Mesenchymal stem cell (in vitro differentiated cells and primary cell): ENCODE data around the gene ALK.

Experiments used
- DNase-seq: peaks from one replicate; pipeline ENCODE4 v3.0.0-alpha.2; 2013
- H2AFZ ChIP-seq: one replicate; pipeline ENCODE4 v1.6.1; 2013; ENCODE audit warnings: low read depth, mild to moderate bottlenecking, control low read depth, inconsistent platforms, low read length, moderate library complexity
- H2AK5ac ChIP-seq: 2 replicates; pipeline ENCODE4 v1.6.1; 2013; ENCODE audit warnings: low read length, moderate library complexity, mild to moderate bottlenecking, inconsistent platforms; ENCODE audit not compliant: severe bottlenecking
- H2BK120ac ChIP-seq: one replicate; pipeline ENCODE4 v1.6.1; 2013; ENCODE audit warnings: low read depth, mild to moderate bottlenecking, inconsistent platforms, low read length, moderate library complexity
- H2BK12ac ChIP-seq, 2 experiments: one replicate each; pipeline ENCODE4 v1.6.1; 2013; ENCODE audit warnings: inconsistent platforms in 2 of 2, low read length in 2 of 2, mild to moderate bottlenecking in 2 of 2, moderate library complexity in 2 of 2, control low read depth in 1 of 2
- H2BK15ac ChIP-seq: one replicate; pipeline ENCODE4 v1.6.1; 2013; ENCODE audit warnings: mild to moderate bottlenecking, low read depth, inconsistent platforms; ENCODE audit not compliant: poor library complexity, severe bottlenecking
- H2BK5ac ChIP-seq: 2 replicates; pipeline ENCODE4 v1.6.1; 2013; ENCODE audit warnings: low read depth, mild to moderate bottlenecking, low read length, control low read depth, inconsistent platforms; ENCODE audit not compliant: poor library complexity, severe bottlenecking
- H3K14ac ChIP-seq, 2 experiments: one replicate each; pipeline ENCODE4 v1.6.1; 2013; ENCODE audit warnings: inconsistent platforms in 2 of 2, low read length in 2 of 2, control low read depth in 1 of 2, mild to moderate bottlenecking in 1 of 2, moderate library complexity in 1 of 2
- H3K18ac ChIP-seq, 2 experiments: one replicate each; pipeline ENCODE4 v1.6.1; 2013; ENCODE audit warnings: inconsistent platforms in 2 of 2, low read length in 2 of 2, control low read depth in 1 of 2, low read depth in 1 of 2, mild to moderate bottlenecking in 1 of 2
- H3K23ac ChIP-seq, 2 experiments: one replicate each; pipeline ENCODE4 v1.6.1; 2013; ENCODE audit warnings: inconsistent platforms in 2 of 2, low read length in 2 of 2, mild to moderate bottlenecking in 2 of 2, moderate library complexity in 2 of 2, control low read depth in 1 of 2
- H3K27ac ChIP-seq: 2 replicates; pipeline ENCODE4 v1.5.1; 2013; ENCODE audit warnings: mild to moderate bottlenecking, moderate library complexity, low read length, control low read depth, inconsistent platforms; ENCODE audit not compliant: poor library complexity, severe bottlenecking
- H3K27me3 ChIP-seq, 2 experiments: 2 replicates each; pipeline versions ENCODE4 v1.6.1 to v1.7.0; 2013; ENCODE audit warnings: low read length in 2 of 2, mild to moderate bottlenecking in 2 of 2, moderate library complexity in 2 of 2, control low read depth in 1 of 2, inconsistent platforms in 1 of 2; ENCODE audit not compliant: control insufficient read depth in 1 of 2, insufficient read depth in 1 of 2
- H3K36me3 ChIP-seq, 2 experiments: 2 replicates each; pipeline versions ENCODE4 v1.6.1 to v1.7.0; 2013; ENCODE audit warnings: low read length in 2 of 2, control low read depth in 1 of 2, inconsistent platforms in 1 of 2, low read depth in 1 of 2, mild to moderate bottlenecking in 1 of 2; ENCODE audit not compliant: insufficient read depth in 2 of 2, control insufficient read depth in 1 of 2
- H3K4ac ChIP-seq, 2 experiments: one replicate each; pipeline ENCODE4 v1.6.1; 2013; ENCODE audit warnings: inconsistent platforms in 2 of 2, low read length in 2 of 2, mild to moderate bottlenecking in 2 of 2, moderate library complexity in 2 of 2, control low read depth in 1 of 2, low read depth in 1 of 2
- H3K4me1 ChIP-seq: 2 replicates; pipeline ENCODE4 v1.6.1; 2013; ENCODE audit warnings: low read depth, low read length, control low read depth; ENCODE audit not compliant: control insufficient read depth, insufficient read depth
- H3K4me2 ChIP-seq: 2 replicates; pipeline ENCODE4 v1.6.1; 2013; ENCODE audit warnings: low read length, mild to moderate bottlenecking, inconsistent platforms; ENCODE audit not compliant: poor library complexity, severe bottlenecking
- H3K4me3 ChIP-seq, 2 experiments: 2 replicates each; pipeline versions ENCODE4 v1.5.1 to v1.7.0; 2013; ENCODE audit warnings: low read length in 2 of 2, mild to moderate bottlenecking in 2 of 2, control low read depth in 1 of 2, low read depth in 1 of 2; ENCODE audit not compliant: insufficient read depth in 1 of 2
- H3K79me1 ChIP-seq: replicated peaks from 2 replicates; pipeline ENCODE4 v1.6.1; 2013; ENCODE audit warnings: mild to moderate bottlenecking, control low read depth, low read length, inconsistent platforms; ENCODE audit not compliant: poor library complexity, severe bottlenecking
- H3K9ac ChIP-seq: 2 replicates; pipeline ENCODE4 v1.7.0; 2013; ENCODE audit warnings: mild to moderate bottlenecking, low read length, moderate library complexity
- H3K9me3 ChIP-seq: 2 replicates; pipeline ENCODE4 v1.7.0; 2013; ENCODE audit warnings: mild to moderate bottlenecking, low read length; ENCODE audit not compliant: control insufficient read depth
- H4K8ac ChIP-seq: one replicate; pipeline ENCODE4 v1.6.1; 2013; ENCODE audit warnings: inconsistent platforms, mild to moderate bottlenecking, low read length, moderate library complexity
- H4K91ac ChIP-seq: one replicate; pipeline ENCODE4 v1.6.1; 2013; ENCODE audit warnings: mild to moderate bottlenecking, low read length, inconsistent platforms
- WGBS: methylation state at CpG from one replicate; pipeline ENCODE4 v1.1.7; 2013; ENCODE audit warnings: mixed read lengths; 5-methylcytosine and 5-hydroxymethylcytosine counted together

The ALK gene

DNA sequence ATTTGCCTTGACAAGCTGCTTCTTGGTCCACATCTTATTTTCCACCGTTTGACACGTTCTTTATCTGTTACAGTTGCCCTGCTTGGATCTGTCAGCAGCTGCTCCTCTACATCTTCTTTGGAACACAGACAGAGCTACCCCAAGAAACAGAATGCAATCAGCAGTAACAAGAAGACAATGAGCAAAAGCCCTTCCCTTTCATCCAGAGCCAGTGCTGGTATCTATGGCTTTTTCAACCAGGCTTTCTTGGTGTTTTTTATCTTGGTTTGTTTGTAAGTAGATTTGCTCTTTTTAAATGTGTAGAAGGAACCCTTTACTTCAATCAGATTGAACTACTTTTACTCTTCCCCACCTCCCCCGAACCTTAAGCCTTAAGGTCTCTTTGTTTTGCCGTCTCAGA is 764.3 kb downstream of the ALK start:
- Histone ChIP-seq H3K9me3 (no peaks in the 10 kb centered on the region), H2BK12ac (no peak overlapping the region), H3K79me1 (peaks cover 9% of the 10 kb centered on the region), H3K23ac (no peak overlapping the region), H3K4ac (no peak overlapping the region), H4K8ac (no peak overlapping the region), H2AFZ (no peak overlapping the region), H3K4me2 (no peak overlapping the region), H3K27me3 (no peaks in the 10 kb centered on the region), H3K36me3 (peaks cover 14 to 97% of the 10 kb centered on the region in 2 experiments), H3K4me1 (peaks cover 5% of the 10 kb centered on the region), H3K27ac (no peak overlapping the region), H4K91ac (no peak overlapping the region), H3K9ac (no peak overlapping the region), H2BK15ac (no peak overlapping the region), H3K4me3 (no peak overlapping the region), H3K18ac (no peak overlapping the region), H2BK5ac (no peak overlapping the region), H2BK120ac (no peak overlapping the region), H3K14ac (no peak overlapping the region), H2AK5ac (no peak overlapping the region)
- WGBS = 72% methylated on average over 2 of the region's 4 CpGs
- DNase-seq = no peak

DNA sequence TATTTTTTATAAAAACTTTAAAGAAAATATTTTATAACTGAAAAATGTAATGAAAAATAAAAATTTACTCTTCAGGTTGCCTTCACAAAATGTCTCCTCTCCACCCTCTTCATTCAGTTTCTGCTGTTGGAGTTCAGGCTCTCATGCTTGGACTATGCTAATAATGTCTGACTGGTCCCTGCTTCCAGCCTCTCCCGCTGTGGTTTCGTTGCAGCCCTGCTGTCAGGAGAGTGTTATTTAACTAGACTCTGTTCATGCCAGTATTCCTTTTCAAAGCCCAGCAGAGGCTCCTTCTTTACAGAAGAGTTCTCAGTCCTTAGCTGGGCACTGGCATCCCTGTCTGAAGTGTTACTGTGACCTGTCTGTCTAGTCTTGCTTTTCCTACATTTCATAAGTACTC is 765.8 kb downstream of the ALK start:
- no peak overlapping the region for H4K8ac ChIP-seq
- H3K4me3 ChIP-seq = no peak overlapping the region
- H2AFZ ChIP-seq = no peak overlapping the region
- no peak overlapping the region for H2AK5ac ChIP-seq
- H3K14ac ChIP-seq = no peak overlapping the region
- no peak overlapping the region for H2BK5ac ChIP-seq
- H2BK15ac ChIP-seq = no peak overlapping the region
- H3K4me1 ChIP-seq = peaks cover 5% of the 10 kb centered on the region
- 98% methylated on average over 2 of the region's 2 CpGs for WGBS
- H3K18ac ChIP-seq = no peak overlapping the region
- H3K23ac ChIP-seq = no peak overlapping the region
- H3K27ac ChIP-seq = no peak overlapping the region
- no peak for DNase-seq
- H3K4ac ChIP-seq = no peak overlapping the region
- H2BK120ac ChIP-seq = no peak overlapping the region
- peaks cover 10 to 89% of the 10 kb centered on the region in 2 experiments for H3K36me3 ChIP-seq
- no peaks in the 10 kb centered on the region for H3K9me3 ChIP-seq
- H3K4me2 ChIP-seq = no peak overlapping the region
- no peaks in the 10 kb centered on the region for H3K27me3 ChIP-seq
- peaks cover 7% of the 10 kb centered on the region for H3K79me1 ChIP-seq
- H2BK12ac ChIP-seq = no peak overlapping the region
- H4K91ac ChIP-seq = no peak overlapping the region
- H3K9ac ChIP-seq = no peak overlapping the region

DNA sequence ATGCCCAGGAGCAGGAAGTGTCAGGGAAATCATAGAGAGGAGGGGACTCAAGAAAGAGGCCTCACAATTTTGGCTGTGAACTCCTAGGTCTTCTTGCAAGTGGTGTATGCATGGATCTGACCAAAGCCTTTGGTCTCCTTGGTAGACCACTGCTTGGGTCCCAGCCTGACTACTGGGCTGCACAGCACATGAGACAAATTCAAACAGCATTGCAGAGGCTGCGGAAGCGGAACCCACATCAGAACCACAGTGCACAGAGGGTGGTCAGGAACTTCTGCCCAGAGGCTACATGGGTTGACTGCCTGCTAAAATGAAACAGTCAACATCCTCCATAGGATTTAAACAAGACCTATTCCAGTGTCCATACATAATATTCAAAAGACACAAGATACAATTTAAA is 766.8 kb downstream of the ALK start:
- Histone ChIP-seq H3K4ac (no peak overlapping the region), H2BK12ac (no peak overlapping the region), H3K14ac (no peak overlapping the region), H3K4me2 (no peak overlapping the region), H3K36me3 (peaks cover 10 to 85% of the 10 kb centered on the region in 2 experiments), H3K18ac (no peak overlapping the region), H3K9ac (no peak overlapping the region), H2BK120ac (no peak overlapping the region), H3K79me1 (peaks cover 8% of the 10 kb centered on the region), H3K27me3 (no peaks in the 10 kb centered on the region), H4K91ac (no peak overlapping the region), H3K4me1 (peaks cover 5% of the 10 kb centered on the region), H3K9me3 (no peaks in the 10 kb centered on the region), H3K23ac (no peak overlapping the region), H2BK5ac (no peak overlapping the region), H2AK5ac (no peak overlapping the region), H3K27ac (no peak overlapping the region), H3K4me3 (no peak overlapping the region), H2BK15ac (no peak overlapping the region), H2AFZ (no peak overlapping the region), H4K8ac (no peak overlapping the region)
- no peak for DNase-seq
- WGBS = 99% methylated on average over 2 of the region's 2 CpGs

DNA sequence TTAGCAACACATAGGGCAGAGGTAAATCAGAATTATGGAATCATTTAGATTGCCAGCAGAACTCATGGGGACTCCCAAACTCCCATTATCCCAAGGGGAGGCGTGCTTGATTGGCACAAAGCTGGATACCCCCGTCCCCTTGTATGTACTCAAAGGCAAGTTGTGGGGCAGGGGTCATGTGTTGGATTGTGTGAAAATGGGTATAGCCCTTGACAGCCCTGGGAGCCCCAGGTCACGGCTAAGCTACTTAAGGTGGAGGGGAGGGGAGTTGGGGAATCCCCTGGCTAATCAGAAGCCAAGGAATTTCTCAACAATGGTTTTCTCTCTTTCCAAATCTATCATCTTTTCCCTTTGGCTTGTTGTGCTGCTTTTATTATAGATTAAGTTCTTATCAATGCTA is 773.4 kb downstream of the ALK start:
- peaks cover 14 to 73% of the 10 kb centered on the region in 2 experiments for H3K36me3 ChIP-seq
- no peak overlapping the region for H2AFZ ChIP-seq
- H2BK12ac ChIP-seq = no peak overlapping the region
- H2BK15ac ChIP-seq = no peak overlapping the region
- 72% methylated on average over 2 of the region's 3 CpGs for WGBS
- no peak overlapping the region for H2BK120ac ChIP-seq
- no peak overlapping the region for H2AK5ac ChIP-seq
- no peak overlapping the region for H3K4me3 ChIP-seq
- no peak for DNase-seq
- no peak overlapping the region for H3K14ac ChIP-seq
- peaks cover 15% of the 10 kb centered on the region for H3K79me1 ChIP-seq
- H3K4ac ChIP-seq = no peak overlapping the region
- H4K91ac ChIP-seq = no peak overlapping the region
- no peak overlapping the region for H3K9ac ChIP-seq
- no peak overlapping the region for H3K27ac ChIP-seq
- H3K4me2 ChIP-seq = no peak overlapping the region
- H4K8ac ChIP-seq = no peak overlapping the region
- no peak overlapping the region for H3K23ac ChIP-seq
- no peak overlapping the region for H2BK5ac ChIP-seq
- peaks cover 2% of the 10 kb centered on the region for H3K4me1 ChIP-seq
- H3K18ac ChIP-seq = no peak overlapping the region
- H3K9me3 ChIP-seq = no peaks in the 10 kb centered on the region
- no peaks in the 10 kb centered on the region for H3K27me3 ChIP-seq
